DOHH2 (cell line): Measurements from ENCODE around the gene PDE4B.

Source experiments
- H3F3A ChIP-seq: fragments of 200-600 bp; sonication (generic), shearing (Covaris generic); 2 replicates; pipeline ENCODE4 v1.6.0; 2016; ENCODE audit warnings: antibody characterized with exemption, mild to moderate bottlenecking; ENCODE audit not compliant: control insufficient read depth, insufficient read depth
- H3K27ac ChIP-seq: fragments of 200-600 bp; sonication (generic); 2 replicates; pipeline ENCODE4 v1.5.1; 2014; ENCODE audit warnings: low read depth, mild to moderate bottlenecking, low read length, moderate library complexity
- H3K27me3 ChIP-seq: fragments of 200-600 bp; sonication (generic); 2 replicates; pipeline ENCODE4 v1.6.1; 2014; ENCODE audit warnings: mild to moderate bottlenecking, low read length, mixed read lengths; ENCODE audit not compliant: control insufficient read depth
- H3K36me3 ChIP-seq: fragments of 200-600 bp; sonication (generic); 2 replicates; pipeline ENCODE4 v1.6.1; 2014; ENCODE audit warnings: mild to moderate bottlenecking, low read length, moderate library complexity, mixed read lengths; ENCODE audit not compliant: control insufficient read depth
- H3K4me1 ChIP-seq: fragments of 200-600 bp; sonication (generic); 2 replicates; pipeline ENCODE4 v1.6.1; 2014; ENCODE audit warnings: mild to moderate bottlenecking, low read length, mixed read lengths; ENCODE audit not compliant: control insufficient read depth
- H3K4me2 ChIP-seq: fragments of 200-600 bp; sonication (generic); 2 replicates; pipeline ENCODE4 v1.6.0; 2014; ENCODE audit warnings: mild to moderate bottlenecking, low read length, moderate library complexity
- H3K4me3 ChIP-seq: fragments of 200-600 bp; sonication (generic); 2 replicates; pipeline ENCODE4 v1.5.1; 2014; ENCODE audit warnings: mild to moderate bottlenecking, low read length, mixed read lengths
- H3K79me2 ChIP-seq: fragments of 200-600 bp; sonication (generic); 2 replicates; pipeline ENCODE4 v1.6.1; 2014; ENCODE audit warnings: mild to moderate bottlenecking, low read length, mixed read lengths; ENCODE audit not compliant: control insufficient read depth
- H3K9me2 ChIP-seq: fragments of 200-600 bp; sonication (generic); replicated peaks from 2 replicates; pipeline ENCODE4 v1.6.1; 2014; ENCODE audit warnings: mild to moderate bottlenecking, low read length, mixed read lengths; ENCODE audit not compliant: control insufficient read depth
- H3K9me3 ChIP-seq: fragments of 200-600 bp; sonication (generic); 2 replicates; pipeline ENCODE4 v1.6.1; 2014; ENCODE audit warnings: antibody characterized with exemption, low read length, mixed read lengths; ENCODE audit not compliant: control insufficient read depth, insufficient read depth
- H4K20me1 ChIP-seq: fragments of 200-600 bp; sonication (generic); 2 replicates; pipeline ENCODE4 v1.6.0; 2014; ENCODE audit warnings: low read depth, mild to moderate bottlenecking, antibody characterized with exemption, low read length, moderate library complexity; ENCODE audit not compliant: control insufficient read depth, insufficient read depth
- EZH2phosphoT487 ChIP-seq: fragments of 200-600 bp; sonication (generic); IDR thresholded peaks from 2 replicates; pipeline ENCODE4 v1.6.1; 2017; ENCODE audit warnings: borderline replicate concordance, mild to moderate bottlenecking, antibody characterized with exemption, low read length, moderate library complexity, mixed read lengths
- TF ChIP-seq, protein P1 (sequence below): fragments of 200-600 bp; sonication (generic); IDR thresholded peaks from one replicate; pipeline ENCODE4 v1.5.1; 2014; ENCODE audit warnings: antibody characterized with exemption, mild to moderate bottlenecking, low read depth, low read length; ENCODE audit not compliant: poor library complexity, severe bottlenecking

Gene PDE4B

DNA sequence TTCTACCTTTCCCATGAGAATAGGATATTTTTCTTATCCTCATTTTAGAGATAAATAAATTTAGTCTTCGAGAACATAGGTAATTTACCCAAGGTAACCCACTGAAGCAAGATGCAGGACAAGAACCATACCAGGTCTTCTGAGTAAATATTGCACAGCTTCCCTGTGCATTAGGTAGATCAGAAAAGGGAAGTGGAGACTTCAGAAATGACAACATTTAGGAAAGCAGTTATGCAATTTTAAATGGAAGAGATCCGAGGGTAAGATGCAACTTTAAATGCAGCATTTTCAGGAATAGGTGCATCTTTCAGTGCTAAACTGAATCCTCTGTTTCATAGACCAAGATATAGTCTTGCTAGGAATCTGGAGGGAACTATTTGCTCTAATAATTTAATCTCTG lies 534.9 kb downstream of the PDE4B start:
- H4K20me1 ChIP-seq: no peaks in the 10 kb centered on the region
- no peaks in the 10 kb centered on the region for H3K79me2 ChIP-seq
- H3K9me3 ChIP-seq: no peaks in the 10 kb centered on the region
- peaks cover 45% of the 10 kb centered on the region for H3K4me1 ChIP-seq
- H3K36me3 ChIP-seq: no peaks in the 10 kb centered on the region
- no peaks in the 10 kb centered on the region for H3K9me2 ChIP-seq
- TF ChIP-seq, protein P1, sequence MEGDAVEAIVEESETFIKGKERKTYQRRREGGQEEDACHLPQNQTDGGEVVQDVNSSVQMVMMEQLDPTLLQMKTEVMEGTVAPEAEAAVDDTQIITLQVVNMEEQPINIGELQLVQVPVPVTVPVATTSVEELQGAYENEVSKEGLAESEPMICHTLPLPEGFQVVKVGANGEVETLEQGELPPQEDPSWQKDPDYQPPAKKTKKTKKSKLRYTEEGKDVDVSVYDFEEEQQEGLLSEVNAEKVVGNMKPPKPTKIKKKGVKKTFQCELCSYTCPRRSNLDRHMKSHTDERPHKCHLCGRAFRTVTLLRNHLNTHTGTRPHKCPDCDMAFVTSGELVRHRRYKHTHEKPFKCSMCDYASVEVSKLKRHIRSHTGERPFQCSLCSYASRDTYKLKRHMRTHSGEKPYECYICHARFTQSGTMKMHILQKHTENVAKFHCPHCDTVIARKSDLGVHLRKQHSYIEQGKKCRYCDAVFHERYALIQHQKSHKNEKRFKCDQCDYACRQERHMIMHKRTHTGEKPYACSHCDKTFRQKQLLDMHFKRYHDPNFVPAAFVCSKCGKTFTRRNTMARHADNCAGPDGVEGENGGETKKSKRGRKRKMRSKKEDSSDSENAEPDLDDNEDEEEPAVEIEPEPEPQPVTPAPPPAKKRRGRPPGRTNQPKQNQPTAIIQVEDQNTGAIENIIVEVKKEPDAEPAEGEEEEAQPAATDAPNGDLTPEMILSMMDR: no peak
- no peak for TF ChIP-seq EZH2phosphoT487
- no peak overlapping the region for H3K4me2 ChIP-seq
- H3K4me3 ChIP-seq: no peak overlapping the region
- peaks cover 11% of the 10 kb centered on the region; the same call in 1 of the 2 replicates for H3F3A ChIP-seq
- H3K27ac ChIP-seq: no peak overlapping the region
- peaks cover 9% of the 10 kb centered on the region for H3K27me3 ChIP-seq

DNA sequence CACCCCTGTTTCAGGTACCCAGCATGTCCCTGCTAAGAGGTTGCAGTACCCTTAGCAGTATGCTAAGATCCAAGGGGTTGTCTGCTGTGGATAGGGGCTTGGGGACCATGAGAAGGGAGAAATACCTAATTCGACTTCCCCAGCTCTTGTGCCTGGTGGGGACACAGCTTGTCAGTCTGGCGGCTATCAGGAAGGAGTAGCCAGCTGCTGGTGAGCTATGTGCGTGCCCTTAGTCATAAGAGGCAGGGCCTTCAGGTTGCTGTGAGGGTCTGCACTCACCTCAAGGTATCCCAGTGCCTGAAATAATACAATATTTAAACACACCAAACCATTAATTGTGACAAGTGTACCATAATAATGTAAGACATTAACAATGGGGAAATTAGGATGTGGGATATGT lies 536.2 kb downstream of the PDE4B start:
- Histone ChIP-seq H3K36me3 (no peaks in the 10 kb centered on the region), H3K27ac (no peak overlapping the region), H4K20me1 (no peaks in the 10 kb centered on the region), H3F3A (peaks cover 11% of the 10 kb centered on the region; the same call in 1 of the 2 replicates), H3K4me2 (no peak overlapping the region), H3K9me3 (no peaks in the 10 kb centered on the region), H3K4me1 (peaks cover 58% of the 10 kb centered on the region), H3K79me2 (no peaks in the 10 kb centered on the region), H3K9me2 (no peaks in the 10 kb centered on the region), H3K4me3 (no peak overlapping the region), H3K27me3 (peaks cover 18% of the 10 kb centered on the region)
- TF ChIP-seq EZH2phosphoT487: no peak
- TF ChIP-seq, protein P1: no peak

DNA sequence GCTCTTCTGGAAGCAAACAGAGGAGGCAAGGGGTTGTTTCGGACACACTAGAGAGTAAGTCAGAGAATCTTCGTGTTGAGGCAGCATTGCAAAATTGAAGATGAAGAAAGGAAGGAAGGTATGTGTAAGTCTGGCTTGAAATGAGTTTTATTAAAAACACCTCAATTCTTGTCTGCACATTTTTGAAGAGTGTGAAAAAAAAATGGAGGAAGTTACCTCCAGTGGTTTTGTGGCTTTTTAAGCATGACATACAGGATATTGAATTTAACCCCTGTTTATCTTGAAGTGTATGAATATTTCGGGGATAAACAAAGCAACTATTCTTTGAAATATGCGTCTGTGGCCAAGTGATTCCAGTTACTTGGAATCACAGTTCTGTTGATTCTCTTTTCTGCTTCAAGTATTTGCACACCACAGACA lies 538.0 kb downstream of the PDE4B start:
- H3K27me3 ChIP-seq: peaks cover 23% of the 10 kb centered on the region
- no peaks in the 10 kb centered on the region for H3K79me2 ChIP-seq
- H3K27ac ChIP-seq: peak overlapping the region; percentile 66
- no peaks in the 10 kb centered on the region for H3K9me2 ChIP-seq
- H3K4me3 ChIP-seq: peak overlapping the region; percentile 63
- no peaks in the 10 kb centered on the region for H4K20me1 ChIP-seq
- no peak for TF ChIP-seq EZH2phosphoT487
- TF ChIP-seq, protein P1: no peak
- peak overlapping the region; percentile 64 for H3K4me2 ChIP-seq
- H3K9me3 ChIP-seq: no peaks in the 10 kb centered on the region
- H3F3A ChIP-seq: peaks cover 11% of the 10 kb centered on the region; the same call in 1 of the 2 replicates
- peaks cover 74% of the 10 kb centered on the region for H3K4me1 ChIP-seq
- H3K36me3 ChIP-seq: no peaks in the 10 kb centered on the region
